ENCODE results near the gene GLRX3. TPM values are rescaled to one million over a fixed set of nuclear protein-coding genes. Genes with fewer than 3 reads are reported as not detected.

Gene GLRX3
- total RNA-seq, 1 donor from 2014 or later = 41.3 TPM

GRCh38 chr10:130169136-130169859 lies 33.1 kb downstream of the GLRX3 start:
- Histone ChIP-seq H3K36me3 (peaks cover 0 to 25% of the 10 kb centered on the region in 2 donors), H3K27ac (no peak overlapping the region), H3K9me3 (no peaks in the 10 kb centered on the region), H3K27me3 (no peaks in the 10 kb centered on the region), H3K4me1 (no peaks in the 10 kb centered on the region), H3K4me3 (no peak overlapping the region)
- intact Hi-C loops (cut with DNase I) = no loop called here
- no peak for TF ChIP-seq POLR2AphosphoS5 (IDR thresholded peaks at IDR 0.05; ENCODE audit: insufficient read depth in 1 of 2, low read depth in 1 of 2)
- no peak for TF ChIP-seq POLR2A (IDR thresholded peaks at IDR 0.05)
- TF ChIP-seq CTCF (IDR thresholded peaks at IDR 0.05) = no peak
- no peak for DNase-seq (ENCODE audit: extremely low spot score in 2 of 2)

- Histone ChIP-seq H3K36me3 (peaks cover 0 to 35% of the 10 kb centered on the region in 2 donors), H3K27me3 (no peaks in the 10 kb centered on the region), H3K9me3 (no peaks in the 10 kb centered on the region), H3K27ac (no peak overlapping the region), H3K4me3 (no peak overlapping the region), H3K4me1 (no peaks in the 10 kb centered on the region)
- intact Hi-C loops (cut with DNase I) = no loop called here
- no peak for TF ChIP-seq POLR2AphosphoS5 (IDR thresholded peaks at IDR 0.05; ENCODE audit: insufficient read depth in 1 of 2, low read depth in 1 of 2)
- no peak for TF ChIP-seq POLR2A (IDR thresholded peaks at IDR 0.05)
- no peak for TF ChIP-seq CTCF (IDR thresholded peaks at IDR 0.05)
- DNase-seq (ENCODE audit: extremely low spot score in 2 of 2) = no peak
Measured at GRCh38 chr10:130171196-130171595, 35.0 kb downstream of the GLRX3 start.

DNA sequence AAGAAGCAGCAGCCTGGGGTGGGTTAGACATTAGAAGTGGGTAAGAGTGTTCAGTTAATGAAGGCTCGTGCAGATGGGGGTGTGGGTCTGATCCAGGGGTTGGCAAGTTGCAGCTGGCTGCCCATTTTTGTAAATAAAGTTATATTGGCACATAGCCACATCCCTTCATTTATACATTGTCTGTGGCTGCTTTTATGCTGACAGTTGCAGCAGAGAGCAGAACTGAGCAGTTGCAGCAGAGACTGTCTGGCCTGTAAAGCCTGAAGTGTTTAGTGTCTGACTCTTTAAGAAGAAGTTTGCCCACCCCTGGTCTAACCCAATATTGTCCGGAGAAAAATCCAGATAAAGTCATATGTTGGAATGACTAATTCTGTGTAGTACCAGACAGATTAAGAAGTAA lies 38.1 kb downstream of the GLRX3 start:
- H3K36me3 ChIP-seq = peaks cover 0 to 25% of the 10 kb centered on the region in 2 donors
- intact Hi-C loops (cut with DNase I) = no loop called here
- no peaks in the 10 kb centered on the region for H3K4me1 ChIP-seq

DNA sequence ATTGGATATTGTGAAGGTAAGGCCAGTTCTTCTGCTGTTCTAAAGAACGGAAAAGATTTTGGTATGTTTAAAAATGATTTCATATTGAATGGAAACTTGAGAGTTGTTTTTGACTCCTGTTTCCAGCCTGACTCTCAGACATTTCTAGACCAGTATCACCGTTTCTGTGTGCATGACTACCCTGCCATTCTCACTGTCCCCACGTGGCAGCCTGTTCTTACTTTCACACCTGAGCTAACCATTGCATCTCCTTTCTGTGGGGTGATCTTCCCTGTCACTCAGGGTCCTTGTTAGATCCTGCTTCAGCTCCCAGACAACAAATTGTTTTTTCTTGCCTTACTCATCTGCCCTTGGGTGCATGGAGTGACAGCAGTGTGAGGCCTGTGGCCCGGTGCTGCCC lies 38.9 kb downstream of the GLRX3 start:
- intact Hi-C loops (cut with DNase I) = no loop called here
- no peak for TF ChIP-seq CTCF (IDR thresholded peaks at IDR 0.05)
- TF ChIP-seq POLR2A (IDR thresholded peaks at IDR 0.05) = no peak
- Histone ChIP-seq H3K4me1 (no peaks in the 10 kb centered on the region), H3K36me3 (peaks cover 0 to 32% of the 10 kb centered on the region in 2 donors), H3K27me3 (no peaks in the 10 kb centered on the region), H3K9me3 (no peaks in the 10 kb centered on the region), H3K27ac (no peak overlapping the region), H3K4me3 (no peak overlapping the region)
- no peak for DNase-seq (ENCODE audit: extremely low spot score in 2 of 2)

More for the DNA sequence above, 38.1 kb downstream of the GLRX3 start:
- TF ChIP-seq CTCF (IDR thresholded peaks at IDR 0.05) (no peak), POLR2AphosphoS5 (IDR thresholded peaks at IDR 0.05; ENCODE audit: insufficient read depth in 1 of 2, low read depth in 1 of 2) (no peak), POLR2A (IDR thresholded peaks at IDR 0.05) (no peak)
- no peak overlapping the region for H3K27ac ChIP-seq
- no peak for DNase-seq (ENCODE audit: extremely low spot score in 2 of 2)
- H3K4me3 ChIP-seq = no peak overlapping the region
- H3K9me3 ChIP-seq = no peaks in the 10 kb centered on the region
- no peaks in the 10 kb centered on the region for H3K27me3 ChIP-seq

- intact Hi-C loops (cut with DNase I) = no loop called here
- TF ChIP-seq POLR2AphosphoS5 (IDR thresholded peaks at IDR 0.05; ENCODE audit: insufficient read depth in 1 of 2, low read depth in 1 of 2) (no peak), CTCF (IDR thresholded peaks at IDR 0.05) (no peak), POLR2A (IDR thresholded peaks at IDR 0.05) (no peak)
- Histone ChIP-seq H3K27me3 (no peaks in the 10 kb centered on the region), H3K4me3 (no peak overlapping the region), H3K27ac (no peak overlapping the region), H3K4me1 (no peaks in the 10 kb centered on the region), H3K9me3 (no peaks in the 10 kb centered on the region), H3K36me3 (peaks cover 0 to 37% of the 10 kb centered on the region in 2 donors)
- DNase-seq (ENCODE audit: extremely low spot score in 2 of 2) = no peak
Measured at GRCh38 chr10:130177250-130177649, 41.1 kb downstream of the GLRX3 start.

Measured in vagina (tissue), 2 donors.